Panc1 (cell line): ENCODE measurements around the gene STX18.

ENCODE experiments used
- CTCF ChIP-seq: fragments of 450-650 bp; IDR thresholded peaks from 2 replicates; pipeline ENCODE4 v1.5.1; 2017; ENCODE audit warnings: mild to moderate bottlenecking
- POLR2AphosphoS5 ChIP-seq: IDR thresholded peaks from 2 replicates; pipeline ENCODE4 v1.6.1; 2012; ENCODE audit warnings: mild to moderate bottlenecking, low read depth, low read length, moderate library complexity
- SIN3A ChIP-seq: IDR thresholded peaks from 2 replicates; pipeline ENCODE4 v1.6.1; 2012; ENCODE audit warnings: low read depth, mild to moderate bottlenecking, low read length, moderate library complexity, borderline replicate concordance; ENCODE audit not compliant: insufficient read depth
- TCF7L2 ChIP-seq: IDR thresholded peaks from 2 replicates; pipeline ENCODE4 v1.6.1; 2011; ENCODE audit warnings: mild to moderate bottlenecking, low read depth, low read length, inconsistent platforms

GRCh38 chr4:4582653-4583052 lies 40.8 kb upstream of the STX18 start:
- TF ChIP-seq CTCF (no peak), POLR2AphosphoS5 (no peak), TCF7L2 (no peak), SIN3A (no peak)
